ENCODE data around the gene RAD9B. TPM values are rescaled to one million over a fixed set of nuclear protein-coding genes. Genes with fewer than 3 reads are reported as not detected.
"Not testable (repeated sequence)": the region's sequence is repeated elsewhere in the genome, so short reads cannot be mapped to it uniquely, and the experiment has no call there.

The RAD9B gene
- total RNA-seq, 2 donors from 2014 or later, result 0.25 to 0.37 TPM

- ATAC-seq (no peak), DNase-seq (no peak)
- intact Hi-C loops (cut with DNase I, micrococcal nuclease), result no loop called here
Observed at GRCh38 chr12:110516995-110517394, 14.9 kb downstream of the RAD9B start.

- DNase-seq; ATAC-seq; intact Hi-C loops (cut with DNase I, micrococcal nuclease): not testable (repeated sequence)
Observed at GRCh38 chr12:110518014-110518413, 15.9 kb downstream of the RAD9B start.

- intact Hi-C loops (cut with DNase I, micrococcal nuclease); DNase-seq; ATAC-seq: not testable (repeated sequence)
Observed at GRCh38 chr12:110520876-110521712, 19.0 kb downstream of the RAD9B start.

DNA sequence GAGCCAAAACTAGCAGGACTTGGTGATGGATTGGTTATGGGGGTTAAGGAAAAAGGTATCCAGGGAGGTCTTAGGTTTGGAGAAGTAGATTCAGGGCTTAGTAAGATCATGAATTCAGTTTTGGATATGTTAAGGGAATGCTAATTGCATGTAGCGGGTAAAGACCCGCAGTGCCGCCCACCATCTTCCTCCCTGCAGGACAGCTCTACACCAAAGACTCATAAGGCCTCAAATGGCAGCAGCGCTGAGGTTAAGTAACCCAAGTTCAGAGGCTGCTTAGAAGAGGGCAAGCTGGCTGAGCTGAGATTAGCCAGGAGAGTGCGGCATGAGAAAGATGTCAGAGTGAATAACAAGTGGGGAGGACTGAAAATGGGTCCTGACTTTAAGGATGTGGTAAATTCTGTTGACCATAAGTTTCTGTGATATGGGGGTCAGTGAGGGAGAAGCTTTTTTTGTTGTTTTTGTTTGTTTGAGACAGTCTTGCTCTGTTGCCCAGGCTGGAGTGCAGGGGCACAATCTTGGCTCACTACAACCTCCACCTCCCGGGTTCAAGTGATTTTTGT is 26.2 kb downstream of the RAD9B start:
- ATAC-seq (no peak), DNase-seq (no peak)
- intact Hi-C loops (cut with DNase I, micrococcal nuclease), result no loop called here

GRCh38 chr12:110530511-110530910 is 28.4 kb downstream of the RAD9B start:
- DNase-seq, result no peak
- intact Hi-C loops (cut with DNase I, micrococcal nuclease), result no loop called here

DNA sequence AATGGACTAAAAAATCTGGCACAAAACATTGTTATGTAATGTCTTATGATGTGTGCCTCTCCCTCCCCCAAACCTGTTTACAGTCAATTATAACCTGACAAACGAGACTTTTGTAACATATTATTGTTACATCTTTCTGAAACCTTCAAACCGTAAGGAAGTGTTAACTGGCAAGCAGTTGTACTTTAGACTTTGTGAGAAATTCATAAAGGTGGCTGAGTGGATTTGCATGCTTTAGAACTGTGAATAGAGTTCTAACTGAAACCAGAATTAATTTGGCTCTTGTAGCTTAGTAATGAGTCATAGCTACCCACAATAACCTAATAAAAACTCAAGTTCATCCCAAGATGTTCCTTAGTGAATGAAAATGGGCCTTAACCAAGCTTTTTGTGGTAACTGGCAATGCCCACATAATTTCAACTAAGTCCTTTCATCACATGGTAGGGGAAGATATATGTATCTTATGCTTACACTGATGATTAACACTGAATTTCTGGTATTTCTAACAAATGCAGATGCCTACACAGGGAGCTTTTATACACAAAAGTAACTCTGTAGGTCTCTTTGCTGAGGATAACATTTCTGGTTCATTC is 29.7 kb downstream of the RAD9B start:
- DNase-seq (no peak), ATAC-seq (peak; percentile 82)
- intact Hi-C loops (cut with DNase I, micrococcal nuclease), result no loop called here

More at GRCh38 chr12:110530511-110530910, 28.4 kb downstream of the RAD9B start:
- ATAC-seq, result no peak

DNA sequence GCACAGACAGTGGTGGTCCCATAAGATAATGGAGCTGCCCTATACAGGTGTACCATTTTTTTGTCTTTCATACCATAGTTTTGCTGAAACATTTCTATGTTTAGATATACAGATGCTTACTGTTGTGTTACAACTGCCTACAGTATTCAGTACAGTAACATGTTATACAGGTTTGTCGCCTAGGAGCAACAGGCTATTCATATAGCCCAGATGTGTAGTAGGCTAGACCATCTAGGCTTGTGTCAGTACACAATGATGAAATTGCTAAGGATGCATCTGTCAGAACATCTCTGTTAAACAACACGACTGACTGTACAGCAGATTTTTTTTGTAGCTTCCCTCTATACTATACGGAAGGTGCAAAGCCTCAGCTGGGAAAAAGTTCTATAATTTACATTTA is 30.5 kb downstream of the RAD9B start:
- no peak for DNase-seq
- intact Hi-C loops (cut with DNase I, micrococcal nuclease), result no loop called here

GRCh38 chr12:110533607-110534006 is 31.5 kb downstream of the RAD9B start:
- ATAC-seq, result no peak
- intact Hi-C loops (cut with DNase I, micrococcal nuclease), result no loop called here
- no peak for DNase-seq

More for the DNA sequence above, 30.5 kb downstream of the RAD9B start:
- ATAC-seq, result no peak

GRCh38 chr12:110534811-110535210 is 32.7 kb downstream of the RAD9B start:
- intact Hi-C loops (cut with DNase I, micrococcal nuclease), result no loop called here
- no peak for ATAC-seq
- no peak for DNase-seq

GRCh38 chr12:110536834-110537604 is 34.9 kb downstream of the RAD9B start:
- intact Hi-C loops (cut with DNase I, micrococcal nuclease), result no loop called here
- ATAC-seq (peak; percentile 24), DNase-seq (no peak)

DNA sequence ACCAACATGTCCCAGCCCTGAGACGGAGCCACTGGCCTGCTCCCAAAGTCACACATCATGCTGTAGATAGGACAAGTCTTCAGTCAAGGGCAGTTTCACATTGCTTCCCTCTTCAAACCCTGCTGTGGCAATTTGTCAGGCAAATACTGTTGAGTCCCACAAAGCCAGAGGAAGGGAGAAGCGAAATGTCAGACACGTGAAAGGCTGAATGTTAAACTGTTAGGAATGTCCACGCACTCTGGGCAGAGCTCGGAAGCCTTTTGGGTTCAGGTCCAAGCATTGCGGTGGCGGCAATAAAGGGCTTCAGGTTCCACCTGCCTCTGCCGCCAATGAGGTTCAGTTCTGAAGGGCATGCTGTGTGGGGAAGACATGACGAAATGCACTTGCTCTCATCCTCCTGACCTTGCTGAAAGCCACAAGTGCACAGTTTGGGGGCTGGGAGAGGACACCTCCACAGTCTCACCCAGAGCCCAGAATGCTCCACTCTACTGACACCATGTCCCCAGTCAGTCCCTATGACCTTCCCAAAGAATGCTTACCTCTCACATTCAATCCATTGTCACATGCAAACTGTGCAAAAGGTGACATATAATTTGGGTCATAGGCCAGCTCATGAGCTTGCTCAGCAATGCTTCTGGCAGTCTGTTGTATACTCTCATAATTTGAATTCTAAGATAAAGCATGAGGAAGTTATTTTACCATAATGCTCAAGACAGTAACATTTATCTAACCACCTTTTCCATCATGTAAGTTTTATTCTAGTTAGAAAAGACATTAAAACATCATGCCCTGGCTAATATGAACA is 35.7 kb downstream of the RAD9B start:
- DNase-seq, result peak in 1 of 2 donors; percentile 56
- ATAC-seq, result peak; percentile 60
- intact Hi-C loops (cut with DNase I, micrococcal nuclease), result no loop called here

DNA sequence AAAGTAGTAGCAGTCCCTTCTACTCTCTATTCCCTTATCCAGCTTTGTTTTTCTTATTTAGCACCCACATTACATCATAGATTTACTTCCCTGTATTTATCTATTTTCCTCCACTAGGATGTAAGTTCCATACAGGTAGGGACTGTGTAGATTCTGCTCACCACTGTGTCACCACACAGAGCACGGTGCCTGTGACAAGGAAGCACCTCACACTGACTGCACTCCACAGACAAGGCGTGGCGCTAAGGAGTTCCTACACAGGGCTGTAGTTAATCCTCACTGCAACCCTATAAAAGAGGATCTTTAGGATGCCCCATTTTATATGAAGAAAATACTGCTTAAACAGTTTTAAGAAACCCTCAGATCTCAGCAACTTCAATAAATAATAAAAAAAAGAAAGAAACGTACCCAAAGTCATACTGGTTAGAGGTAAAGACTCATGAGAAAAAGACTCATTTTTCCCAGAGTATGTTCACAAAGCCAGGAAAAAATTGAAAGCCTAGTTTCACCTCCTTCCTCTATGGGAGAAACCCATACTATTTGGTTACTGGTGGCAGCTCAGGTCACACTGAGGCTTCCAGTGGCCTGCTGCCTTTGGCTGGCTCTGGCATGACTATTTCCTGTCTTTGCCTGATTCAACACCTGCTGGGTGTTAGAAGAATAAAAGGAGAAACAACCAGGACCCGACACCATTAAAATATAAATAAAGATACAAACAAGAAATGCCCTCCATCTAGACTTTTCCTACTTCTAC is 36.9 kb downstream of the RAD9B start:
- DNase-seq (peak; percentile 58 to 65), ATAC-seq (peak; percentile 88)
- intact Hi-C loops (cut with DNase I, micrococcal nuclease), result no loop called here

- no peak for ATAC-seq
- DNase-seq, result no peak
- intact Hi-C loops (cut with DNase I, micrococcal nuclease), result no loop called here
Observed at GRCh38 chr12:110540048-110540447, 37.9 kb downstream of the RAD9B start.

DNA sequence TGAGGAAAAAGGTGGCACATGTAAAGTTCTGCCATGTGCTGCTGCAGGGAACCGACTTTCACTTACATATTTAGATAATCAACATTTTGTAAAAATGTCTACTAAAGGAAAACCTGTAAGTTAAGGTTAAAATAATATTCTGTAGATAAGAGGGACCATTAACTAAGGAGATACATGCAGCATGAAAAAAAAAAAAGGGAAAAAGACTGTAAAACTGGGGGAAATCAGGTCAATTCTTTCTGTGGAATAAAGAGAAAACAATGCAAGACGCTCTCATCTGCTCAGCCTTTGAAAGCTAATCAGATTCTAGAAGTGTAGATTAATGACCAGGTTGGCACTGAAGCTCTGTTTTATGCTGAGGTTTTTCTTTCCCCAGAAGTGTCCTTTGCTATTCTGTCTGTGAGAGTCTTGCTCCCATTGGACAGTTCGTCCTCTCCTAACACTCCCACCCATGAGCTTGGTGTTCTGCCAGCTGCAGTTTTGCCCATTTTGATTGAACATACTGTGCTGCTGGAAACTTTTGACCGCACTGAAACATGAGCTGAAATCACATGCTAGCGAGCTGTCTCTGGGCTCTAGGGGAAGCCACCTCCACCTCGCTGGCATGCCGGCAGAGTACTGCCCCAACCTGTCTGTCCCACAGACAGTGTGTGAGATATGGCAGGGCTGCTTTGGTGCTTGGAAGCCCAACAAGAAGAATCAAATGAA is 41.3 kb downstream of the RAD9B start:
- peak; percentile 70 to 83 for DNase-seq
- intact Hi-C loops (cut with DNase I, micrococcal nuclease), result no loop called here
- peak; percentile 42 for ATAC-seq

GRCh38 chr12:110543965-110544364 is 41.8 kb downstream of the RAD9B start:
- no peak for DNase-seq
- ATAC-seq, result no peak
- intact Hi-C loops (cut with DNase I, micrococcal nuclease), result no loop called here

DNA sequence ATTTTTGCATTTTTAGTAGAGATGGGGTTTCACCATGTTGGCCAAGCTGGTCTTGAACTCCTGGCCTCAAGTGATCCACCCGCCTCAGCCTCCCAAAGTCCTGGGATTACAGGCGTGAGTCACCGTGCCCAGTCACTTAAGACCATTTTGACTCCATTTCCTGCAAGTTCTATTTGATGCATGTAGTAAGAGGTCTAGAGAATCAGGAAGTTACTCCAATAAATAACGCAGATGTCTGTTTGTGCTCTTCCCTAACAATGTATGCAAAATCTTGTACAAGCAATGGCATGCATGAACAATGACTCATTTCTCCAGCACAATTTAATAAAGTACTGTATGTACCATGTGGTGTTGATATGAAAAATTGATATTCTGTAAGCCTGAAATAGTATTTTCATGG is 43.1 kb downstream of the RAD9B start:
- ATAC-seq, result peak; percentile 13
- intact Hi-C loops (cut with DNase I, micrococcal nuclease); DNase-seq: not testable (repeated sequence)

GRCh38 chr12:110545812-110546211 is 43.7 kb downstream of the RAD9B start:
- DNase-seq, result no peak
- intact Hi-C loops (cut with DNase I, micrococcal nuclease), result no loop called here
- ATAC-seq, result no peak

Data from left colon (tissue), 2 donors.